Calu3 (cell line): Measurements from ENCODE around the gene DENND4B. TPM values are rescaled to one million over a fixed set of nuclear protein-coding genes. Genes with fewer than 3 reads are reported as not detected.

ENCODE experiments used
- BruUV-seq: library from RNA; stranded (reverse); fragments of 400-500 nt; replicated peaks from 2 replicates; lab custom pipeline; 2021; lab: Mats Ljungman, UMichigan
- CTCF ChIA-PET: fragments of 300-600 bp; sonication (Branson Sonifier 250); formaldehyde crosslinking; loops from one replicate; lab custom pipeline; 2022; ENCODE audit warnings: antibody characterized with exemption; lab: Charles Lee
- DNase-seq: peaks from one replicate; pipeline ENCODE4 v3.0.0; 2022
- H3K27ac Mint-ChIP-seq: one replicate; pipeline ENCODE4 v1.8.0; 2022; ENCODE audit warnings: mixed read lengths; ENCODE audit not compliant: unreplicated experiment
- H3K27me3 Mint-ChIP-seq: one replicate; pipeline ENCODE4 v1.8.0; 2022; ENCODE audit warnings: mixed read lengths; ENCODE audit not compliant: unreplicated experiment
- H3K36me3 Mint-ChIP-seq: one replicate; pipeline ENCODE4 v1.8.0; 2022; ENCODE audit warnings: mild to moderate bottlenecking, moderate library complexity, mixed read lengths; ENCODE audit not compliant: insufficient read depth, unreplicated experiment
- H3K4me1 Mint-ChIP-seq: one replicate; pipeline ENCODE4 v1.8.0; 2022; ENCODE audit warnings: mild to moderate bottlenecking, low read depth, mixed read lengths; ENCODE audit not compliant: unreplicated experiment
- H3K4me3 Mint-ChIP-seq: one replicate; pipeline ENCODE4 v1.8.0; 2022; ENCODE audit warnings: mild to moderate bottlenecking, low read depth, moderate library complexity, mixed read lengths; ENCODE audit not compliant: unreplicated experiment
- H3K9me3 Mint-ChIP-seq: one replicate; pipeline ENCODE4 v1.8.0; 2022; ENCODE audit warnings: low read depth, mixed read lengths; ENCODE audit not compliant: unreplicated experiment
- intact Hi-C: fragments of 100-400 bp; cut with micrococcal nuclease; formaldehyde crosslinking; loops from one replicate; pipeline ENCODE4 v1.10.0; 2022; ENCODE audit not compliant: unreplicated experiment
- total RNA-seq: library from RNA; stranded (reverse); gene quantifications from 2 replicates; pipeline ENCODE4 v1.2.3, GENCODE V29; 2022
- TF ChIP-seq, protein P1 (sequence below): fragments of 200-600 bp; IDR thresholded peaks from one replicate; pipeline ENCODE4 v1.8.0; 2022; ENCODE audit warnings: antibody characterized with exemption; ENCODE audit not compliant: unreplicated experiment

The DENND4B gene
- total RNA-seq, 1 experiment from 2014 or later: 90.0 TPM

DNA sequence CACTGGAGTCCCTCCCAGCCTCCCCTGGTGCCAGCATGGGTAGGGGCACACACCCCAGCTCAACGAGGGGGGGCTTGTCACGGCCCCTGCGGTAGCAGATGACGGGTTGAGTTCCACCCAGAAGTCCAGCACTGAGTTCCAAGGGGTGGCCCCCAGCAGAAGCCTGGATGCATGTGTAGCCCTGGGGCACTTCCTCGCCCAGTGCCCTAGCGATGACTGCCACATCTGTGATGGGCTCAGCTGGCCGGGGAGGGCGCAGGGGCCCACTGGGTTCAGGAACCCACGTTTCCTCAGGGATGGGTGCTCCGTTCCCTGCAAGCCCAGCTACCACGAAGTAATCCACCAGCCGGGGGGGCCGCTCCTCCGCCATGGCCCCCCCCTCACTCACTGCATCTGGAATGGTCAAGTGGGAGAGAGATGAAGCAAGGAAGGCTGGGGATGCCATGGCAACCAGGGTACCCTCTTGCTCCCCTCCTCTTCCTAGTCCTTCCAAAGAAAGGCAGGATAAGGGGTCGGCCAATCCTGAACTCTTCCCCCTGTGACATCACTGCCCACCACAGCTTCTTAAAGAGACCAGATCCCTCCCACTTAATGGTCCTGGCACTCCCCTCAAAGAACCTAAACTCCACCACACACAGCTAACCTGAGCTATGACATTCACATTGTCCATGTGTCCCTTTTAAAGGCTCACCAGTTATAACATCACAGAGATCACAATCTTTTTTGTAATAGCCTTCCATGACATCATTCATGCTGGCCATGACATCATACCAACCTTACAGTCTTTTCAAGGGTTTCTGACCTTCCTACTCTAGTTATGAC is 2.3 kb downstream of the DENND4B start:
- intact Hi-C loops: no loop called here
- H3K9me3 Mint-ChIP-seq: no peaks in the 10 kb centered on the region
- TF ChIP-seq, protein P1, sequence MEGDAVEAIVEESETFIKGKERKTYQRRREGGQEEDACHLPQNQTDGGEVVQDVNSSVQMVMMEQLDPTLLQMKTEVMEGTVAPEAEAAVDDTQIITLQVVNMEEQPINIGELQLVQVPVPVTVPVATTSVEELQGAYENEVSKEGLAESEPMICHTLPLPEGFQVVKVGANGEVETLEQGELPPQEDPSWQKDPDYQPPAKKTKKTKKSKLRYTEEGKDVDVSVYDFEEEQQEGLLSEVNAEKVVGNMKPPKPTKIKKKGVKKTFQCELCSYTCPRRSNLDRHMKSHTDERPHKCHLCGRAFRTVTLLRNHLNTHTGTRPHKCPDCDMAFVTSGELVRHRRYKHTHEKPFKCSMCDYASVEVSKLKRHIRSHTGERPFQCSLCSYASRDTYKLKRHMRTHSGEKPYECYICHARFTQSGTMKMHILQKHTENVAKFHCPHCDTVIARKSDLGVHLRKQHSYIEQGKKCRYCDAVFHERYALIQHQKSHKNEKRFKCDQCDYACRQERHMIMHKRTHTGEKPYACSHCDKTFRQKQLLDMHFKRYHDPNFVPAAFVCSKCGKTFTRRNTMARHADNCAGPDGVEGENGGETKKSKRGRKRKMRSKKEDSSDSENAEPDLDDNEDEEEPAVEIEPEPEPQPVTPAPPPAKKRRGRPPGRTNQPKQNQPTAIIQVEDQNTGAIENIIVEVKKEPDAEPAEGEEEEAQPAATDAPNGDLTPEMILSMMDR: no peak
- H3K36me3 Mint-ChIP-seq: peaks cover 55% of the 10 kb centered on the region
- peak overlapping the region; percentile 86 for H3K4me3 Mint-ChIP-seq
- H3K27me3 Mint-ChIP-seq: no peaks in the 10 kb centered on the region
- CTCF ChIA-PET: interaction anchor here (0.6 to 1.2 kb wide), 5 partner anchors 9 to 40 kb away, joined by 3 to 6 read pairs (median 3); partner anchors contain the start of genes CRTC2 and GATAD2B
- no peak for DNase-seq
- peaks cover 17% of the 10 kb centered on the region for H3K4me1 Mint-ChIP-seq
- BruUV-seq: no TSS peak
- peak overlapping the region; percentile 18 for H3K27ac Mint-ChIP-seq

DNA sequence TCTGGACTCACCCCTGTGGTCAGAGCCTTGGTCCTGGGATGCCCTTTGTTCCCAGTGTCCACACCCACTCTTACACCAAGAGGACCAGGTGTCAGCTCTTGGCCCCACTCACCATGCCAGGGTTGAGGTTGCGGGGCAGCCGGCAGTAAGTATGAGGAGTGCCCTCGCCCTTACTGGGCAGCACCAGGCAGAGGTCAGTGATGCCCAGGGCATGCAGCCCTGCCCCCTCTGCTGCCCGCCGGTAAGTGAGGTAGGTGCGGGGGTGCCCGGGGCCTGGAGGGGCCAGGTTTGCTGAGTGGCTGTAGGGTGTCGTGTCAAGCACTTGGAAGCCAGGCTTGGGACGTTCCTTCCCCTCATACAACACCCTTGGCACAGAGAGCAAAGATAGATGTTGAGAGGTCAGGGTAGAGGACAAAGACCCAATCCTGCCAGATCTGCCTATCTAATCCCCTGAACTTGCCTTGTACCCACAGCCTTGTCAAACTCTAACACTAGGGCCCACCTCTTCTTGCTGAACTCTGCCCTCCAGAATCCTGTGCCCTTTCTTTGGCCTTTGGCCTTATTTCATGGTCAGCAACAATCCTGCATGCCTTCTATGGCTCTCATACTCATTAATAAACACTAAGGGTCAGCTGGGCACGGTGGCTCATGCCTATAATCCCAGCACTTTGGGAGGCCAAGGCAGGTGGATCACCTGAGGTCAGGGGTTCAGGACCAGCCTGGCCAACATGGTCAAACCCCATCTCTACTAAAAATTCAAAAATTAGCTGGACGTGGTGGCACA is 3.6 kb downstream of the DENND4B start:
- no TSS peak for BruUV-seq
- peaks cover 17% of the 10 kb centered on the region for H3K4me1 Mint-ChIP-seq
- no peak overlapping the region for H3K4me3 Mint-ChIP-seq
- H3K27me3 Mint-ChIP-seq: no peaks in the 10 kb centered on the region
- no peak overlapping the region for H3K27ac Mint-ChIP-seq
- H3K36me3 Mint-ChIP-seq: peaks cover 63% of the 10 kb centered on the region
- CTCF ChIA-PET: interaction anchor here (0.5 kb wide), 1 partner anchor 259 kb away, joined by 4 read pairs; no protein-coding TSS in a partner anchor
- no peak for DNase-seq
- TF ChIP-seq, protein P1: no peak
- H3K9me3 Mint-ChIP-seq: no peaks in the 10 kb centered on the region
- intact Hi-C loops: no loop called here

DNA sequence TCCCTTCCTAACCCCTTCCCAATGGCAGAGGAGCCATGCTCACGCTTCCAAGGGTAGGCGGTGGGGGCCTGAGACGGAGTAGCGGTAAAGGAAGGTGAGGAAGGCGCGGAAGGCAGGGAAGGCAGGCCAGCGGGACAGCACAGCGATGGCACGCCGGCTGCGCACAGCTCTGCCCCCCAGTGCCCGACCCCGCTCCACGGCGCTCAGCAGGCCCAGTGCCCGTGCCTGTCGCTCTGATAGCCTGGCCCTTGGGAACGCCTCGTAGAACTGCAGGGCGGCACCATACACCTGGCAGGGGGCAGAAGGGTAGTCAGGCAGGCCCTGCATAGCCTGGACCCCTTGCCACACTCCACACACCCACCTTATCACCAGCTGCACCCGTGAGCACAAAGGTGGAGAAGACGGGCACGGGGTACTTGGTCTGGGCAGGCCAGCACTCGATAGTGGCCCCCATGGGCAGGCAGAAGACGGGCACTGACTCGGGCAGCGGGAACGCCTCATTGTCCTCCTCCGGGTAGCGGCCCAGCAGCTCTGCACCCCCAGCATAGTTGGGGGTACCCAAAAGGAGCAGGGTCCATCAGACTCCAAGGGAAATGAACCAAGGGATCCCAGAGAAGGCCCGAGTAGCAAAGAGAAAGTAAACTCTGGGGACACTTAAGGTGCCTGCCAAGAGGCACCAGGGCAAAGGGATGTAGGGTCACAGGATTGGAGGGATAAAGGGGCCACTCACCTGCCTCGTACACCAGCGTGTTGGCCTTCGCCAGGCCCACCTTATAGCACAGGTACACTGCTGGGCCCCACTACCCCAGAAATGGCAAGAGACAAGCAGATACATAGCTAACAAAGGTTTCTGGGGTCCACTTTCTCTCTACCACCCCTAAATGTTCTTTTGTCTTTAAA is 4.4 kb downstream of the DENND4B start:
- no peak for DNase-seq
- Mint-ChIP-seq H3K9me3 (no peaks in the 10 kb centered on the region), H3K4me3 (no peak overlapping the region), H3K27me3 (no peaks in the 10 kb centered on the region), H3K27ac (no peak overlapping the region), H3K4me1 (peaks cover 15% of the 10 kb centered on the region), H3K36me3 (peaks cover 68% of the 10 kb centered on the region)
- CTCF ChIA-PET: no interaction called here
- TF ChIP-seq, protein P1: no peak
- BruUV-seq: no TSS peak
- intact Hi-C loops: no loop called here

DNA sequence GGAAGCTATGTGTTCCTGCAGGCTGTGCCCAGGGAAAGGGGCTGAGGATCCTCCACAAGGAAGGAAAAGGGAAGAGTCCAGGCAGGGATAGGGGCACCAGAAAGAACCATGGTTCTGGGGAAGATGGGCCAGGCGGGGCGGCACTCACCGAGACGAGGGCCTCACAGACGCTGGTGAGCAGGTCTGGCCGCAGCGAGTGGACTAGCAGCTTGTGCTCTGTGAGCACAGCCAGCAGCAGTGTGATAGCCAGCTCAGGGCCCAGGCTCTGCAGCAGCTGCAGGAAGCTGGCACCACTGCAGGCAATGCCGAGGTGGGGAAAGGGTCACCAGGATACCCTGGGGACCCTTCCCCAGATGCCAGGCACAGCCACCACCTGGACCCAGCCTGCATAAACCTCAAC is 5.8 kb downstream of the DENND4B start:
- Mint-ChIP-seq H3K27me3 (no peaks in the 10 kb centered on the region), H3K36me3 (peaks cover 61% of the 10 kb centered on the region), H3K27ac (no peak overlapping the region), H3K9me3 (no peaks in the 10 kb centered on the region), H3K4me3 (no peak overlapping the region), H3K4me1 (peaks cover 8% of the 10 kb centered on the region)
- no TSS peak for BruUV-seq
- TF ChIP-seq, protein P1: no peak
- DNase-seq: no peak
- intact Hi-C loops: no loop called here
- CTCF ChIA-PET: interaction anchor here (0.6 kb wide), 1 partner anchor 120 kb away, joined by 3 read pairs; no protein-coding TSS in a partner anchor
